Stimulated activated naive CD8-positive, alpha-beta T cell treated with anti-CD3 and anti-CD28 coated beads, Interleukin-15, amount 100 ng/mL, for 72 hours (primary cell): ENCODE data around the gene WNK2.

Experiments
- ATAC-seq: fragments of 150-1000 bp; cut with Tn5 transposase; 2 replicates; pipeline ENCODE4 v1.10.0; 2021; ENCODE audit warnings: mild to moderate bottlenecking, moderate library complexity
- DNase-seq, 2 donors: peaks; one replicate each; pipeline ENCODE4 v3.0.0; 2021 to 2022
- H3K27ac Mint-ChIP-seq, 2 donors: one replicate each; pipeline ENCODE4 v1.8.0; 2022; ENCODE audit warnings: mild to moderate bottlenecking in 2 of 2, mixed read lengths in 2 of 2, moderate library complexity in 2 of 2
- H3K27me3 Mint-ChIP-seq: one replicate; pipeline ENCODE4 v1.8.0; 2022; ENCODE audit warnings: mixed read lengths
- H3K4me1 Mint-ChIP-seq: one replicate; pipeline ENCODE4 v1.8.0; 2022; ENCODE audit warnings: mild to moderate bottlenecking, mixed read lengths
- H3K4me3 Mint-ChIP-seq, 2 donors: one replicate each; pipeline ENCODE4 v1.8.0; 2022; ENCODE audit warnings: mild to moderate bottlenecking in 2 of 2, mixed read lengths in 2 of 2, moderate library complexity in 1 of 2
- H3K9me3 Mint-ChIP-seq, 2 donors: one replicate each; pipeline ENCODE4 v1.8.0; 2022; ENCODE audit warnings: mixed read lengths in 2 of 2

Gene WNK2

GRCh38 chr9:93262537-93263310 lies 78.8 kb downstream of the WNK2 start:
- Mint-ChIP-seq H3K27me3 (no peaks in the 10 kb centered on the region), H3K4me1 (peaks cover 4% of the 10 kb centered on the region), H3K4me3 (no peak overlapping the region), H3K9me3 (no peaks in the 10 kb centered on the region), H3K27ac (no peak overlapping the region)
- DNase-seq (no peak), ATAC-seq (no peak)

GRCh38 chr9:93263334-93264229 lies 79.6 kb downstream of the WNK2 start:
- Mint-ChIP-seq H3K9me3 (no peaks in the 10 kb centered on the region), H3K27me3 (no peaks in the 10 kb centered on the region), H3K27ac (no peak overlapping the region), H3K4me3 (no peak overlapping the region), H3K4me1 (peaks cover 12% of the 10 kb centered on the region)
- peak; percentile 33 for ATAC-seq
- DNase-seq: no peak

GRCh38 chr9:93264338-93265125 lies 80.6 kb downstream of the WNK2 start:
- no peak overlapping the region for H3K27ac Mint-ChIP-seq
- H3K27me3 Mint-ChIP-seq: no peaks in the 10 kb centered on the region
- ATAC-seq (no peak), DNase-seq (no peak)
- H3K9me3 Mint-ChIP-seq: no peaks in the 10 kb centered on the region
- peaks cover 19% of the 10 kb centered on the region for H3K4me1 Mint-ChIP-seq
- H3K4me3 Mint-ChIP-seq: no peak overlapping the region

GRCh38 chr9:93265301-93265971 lies 81.5 kb downstream of the WNK2 start:
- Mint-ChIP-seq H3K27me3 (peaks cover 7% of the 10 kb centered on the region), H3K27ac (no peak overlapping the region), H3K4me3 (no peak overlapping the region), H3K9me3 (no peaks in the 10 kb centered on the region), H3K4me1 (peaks cover 19% of the 10 kb centered on the region)
- DNase-seq: no peak
- no peak for ATAC-seq

- no peaks in the 10 kb centered on the region for H3K9me3 Mint-ChIP-seq
- H3K27ac Mint-ChIP-seq: no peak overlapping the region
- H3K27me3 Mint-ChIP-seq: peaks cover 12% of the 10 kb centered on the region
- no peak overlapping the region for H3K4me3 Mint-ChIP-seq
- ATAC-seq: no peak
- DNase-seq: no peak
- peaks cover 25% of the 10 kb centered on the region for H3K4me1 Mint-ChIP-seq
Measured at GRCh38 chr9:93265972-93266371, 82.0 kb downstream of the WNK2 start.

- ATAC-seq: no peak
Measured at GRCh38 chr9:93266521-93267001, 82.6 kb downstream of the WNK2 start.

GRCh38 chr9:93267091-93267541 lies 83.2 kb downstream of the WNK2 start:
- Mint-ChIP-seq H3K9me3 (no peaks in the 10 kb centered on the region), H3K27ac (no peak overlapping the region), H3K4me3 (no peak overlapping the region), H3K27me3 (peaks cover 22% of the 10 kb centered on the region), H3K4me1 (peaks cover 25% of the 10 kb centered on the region)
- DNase-seq: no peak
- no peak for ATAC-seq

More at GRCh38 chr9:93266521-93267001, 82.6 kb downstream of the WNK2 start:
- peaks cover 18% of the 10 kb centered on the region for H3K27me3 Mint-ChIP-seq
- no peaks in the 10 kb centered on the region for H3K9me3 Mint-ChIP-seq
- no peak overlapping the region for H3K27ac Mint-ChIP-seq
- no peak overlapping the region for H3K4me3 Mint-ChIP-seq
- DNase-seq: no peak
- H3K4me1 Mint-ChIP-seq: peaks cover 25% of the 10 kb centered on the region

- ATAC-seq (peak; percentile 18), DNase-seq (no peak)
- Mint-ChIP-seq H3K27ac (peak overlapping the region in 1 of 2 donors; percentile 78), H3K4me3 (peak overlapping the region; percentile 22 to 79), H3K9me3 (no peaks in the 10 kb centered on the region), H3K4me1 (peaks cover 25% of the 10 kb centered on the region), H3K27me3 (peaks cover 22% of the 10 kb centered on the region)
Measured at GRCh38 chr9:93267681-93268505, 84.0 kb downstream of the WNK2 start.

- Mint-ChIP-seq H3K4me3 (peak overlapping the region; percentile 47 to 79), H3K4me1 (peaks cover 25% of the 10 kb centered on the region), H3K27me3 (peaks cover 22% of the 10 kb centered on the region), H3K9me3 (no peaks in the 10 kb centered on the region), H3K27ac (no peak overlapping the region)
- DNase-seq: peak; percentile 16 to 29
- ATAC-seq: peak; percentile 73
Measured at GRCh38 chr9:93268551-93269314, 84.8 kb downstream of the WNK2 start.

- Mint-ChIP-seq H3K27ac (no peak overlapping the region), H3K4me3 (no peak overlapping the region), H3K9me3 (no peaks in the 10 kb centered on the region), H3K4me1 (peaks cover 25% of the 10 kb centered on the region), H3K27me3 (peaks cover 22% of the 10 kb centered on the region)
- ATAC-seq (no peak), DNase-seq (no peak)
Measured at GRCh38 chr9:93270976-93271375, 87.0 kb downstream of the WNK2 start.

- no peak overlapping the region for H3K4me3 Mint-ChIP-seq
- ATAC-seq (no peak), DNase-seq (no peak)
- H3K4me1 Mint-ChIP-seq: no peaks in the 10 kb centered on the region
- H3K27ac Mint-ChIP-seq: no peak overlapping the region
- no peaks in the 10 kb centered on the region for H3K9me3 Mint-ChIP-seq
- H3K27me3 Mint-ChIP-seq: peaks cover 23% of the 10 kb centered on the region
Measured at GRCh38 chr9:93276973-93277372, 93.0 kb downstream of the WNK2 start.

- no peak overlapping the region for H3K27ac Mint-ChIP-seq
- H3K4me1 Mint-ChIP-seq: no peaks in the 10 kb centered on the region
- ATAC-seq (no peak), DNase-seq (no peak)
- H3K4me3 Mint-ChIP-seq: no peak overlapping the region
- H3K27me3 Mint-ChIP-seq: peaks cover 29% of the 10 kb centered on the region
- no peaks in the 10 kb centered on the region for H3K9me3 Mint-ChIP-seq
Measured at GRCh38 chr9:93278144-93278543, 94.2 kb downstream of the WNK2 start.

- H3K4me1 Mint-ChIP-seq: no peaks in the 10 kb centered on the region
- ATAC-seq: no peak
- H3K4me3 Mint-ChIP-seq: no peak overlapping the region
- DNase-seq: no peak
- H3K9me3 Mint-ChIP-seq: no peaks in the 10 kb centered on the region
- H3K27ac Mint-ChIP-seq: no peak overlapping the region
- peaks cover 29% of the 10 kb centered on the region for H3K27me3 Mint-ChIP-seq
Measured at GRCh38 chr9:93280661-93281259, 96.8 kb downstream of the WNK2 start.
